Central memory CD8-positive, alpha-beta T cell (primary cell): ENCODE data around the gene DENND2A.
A peak's percentile ranks its signal among the peaks of the same experiment; 100 is the strongest.
"Not testable (repeated sequence)": the region's sequence is repeated elsewhere in the genome, so short reads cannot be mapped to it uniquely, and the experiment has no call there.

Source experiments
- ATAC-seq: fragments of 150-1000 bp; cut with Tn5 transposase; replicated peaks from 2 replicates; pipeline ENCODE4 v1.10.0; 2022; ENCODE audit warnings: mild to moderate bottlenecking, moderate FRiP score, moderate number of reproducible peaks; ENCODE audit not compliant: poor library complexity, severe bottlenecking; ENCODE audit errors: extremely low read depth
- DNase-seq, 2 donors: peaks; one replicate each; pipeline ENCODE4 v3.0.0; 2021; ENCODE audit warnings: low spot score in 2 of 2
- H3K27ac Mint-ChIP-seq: one replicate; pipeline ENCODE4 v1.8.0; 2022; ENCODE audit warnings: low read depth, mild to moderate bottlenecking, moderate library complexity, mixed read lengths
- H3K27me3 Mint-ChIP-seq: one replicate; pipeline ENCODE4 v1.8.0; 2022; ENCODE audit warnings: mixed read lengths
- H3K36me3 Mint-ChIP-seq: one replicate; pipeline ENCODE4 v1.8.0; 2022; ENCODE audit warnings: mild to moderate bottlenecking, moderate library complexity, mixed read lengths; ENCODE audit not compliant: insufficient read depth
- H3K4me1 Mint-ChIP-seq: one replicate; pipeline ENCODE4 v1.8.0; 2022; ENCODE audit warnings: mixed read lengths
- H3K4me3 Mint-ChIP-seq: one replicate; pipeline ENCODE4 v1.8.0; 2022; ENCODE audit warnings: mild to moderate bottlenecking, moderate library complexity, mixed read lengths
- H3K9me3 Mint-ChIP-seq: one replicate; pipeline ENCODE4 v1.8.0; 2022; ENCODE audit warnings: mixed read lengths

DENND2A gene

DNA sequence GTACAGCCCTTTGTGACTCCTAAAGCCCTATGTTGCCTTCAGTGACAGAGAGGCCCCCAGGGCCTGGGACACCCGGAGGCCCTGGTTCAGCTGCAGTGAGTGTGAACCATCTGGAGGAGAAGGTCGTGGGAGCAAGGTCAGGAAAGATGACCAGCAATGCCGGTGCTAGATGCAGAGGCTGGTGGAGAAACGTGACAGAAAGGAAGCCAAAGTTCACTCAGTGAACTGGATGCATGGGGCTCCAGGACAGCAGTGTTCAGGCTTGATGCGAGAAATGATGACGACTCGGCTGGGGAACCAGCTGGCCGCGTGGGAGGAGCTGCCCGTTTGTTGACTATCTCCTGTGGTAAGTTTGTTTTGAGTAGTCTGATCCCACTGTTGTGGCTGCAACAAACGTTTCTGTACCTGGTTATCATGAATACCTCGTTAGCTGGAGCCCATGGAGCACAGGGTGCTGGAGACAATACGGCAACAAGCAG is 107.2 kb downstream of the DENND2A start:
- Mint-ChIP-seq H3K36me3 (no peaks in the 10 kb centered on the region), H3K4me1 (no peaks in the 10 kb centered on the region), H3K9me3 (no peaks in the 10 kb centered on the region), H3K27me3 (peaks cover 47% of the 10 kb centered on the region), H3K27ac (no peak overlapping the region), H3K4me3 (no peak overlapping the region)
- DNase-seq (no peak), ATAC-seq (no peak)

DNA sequence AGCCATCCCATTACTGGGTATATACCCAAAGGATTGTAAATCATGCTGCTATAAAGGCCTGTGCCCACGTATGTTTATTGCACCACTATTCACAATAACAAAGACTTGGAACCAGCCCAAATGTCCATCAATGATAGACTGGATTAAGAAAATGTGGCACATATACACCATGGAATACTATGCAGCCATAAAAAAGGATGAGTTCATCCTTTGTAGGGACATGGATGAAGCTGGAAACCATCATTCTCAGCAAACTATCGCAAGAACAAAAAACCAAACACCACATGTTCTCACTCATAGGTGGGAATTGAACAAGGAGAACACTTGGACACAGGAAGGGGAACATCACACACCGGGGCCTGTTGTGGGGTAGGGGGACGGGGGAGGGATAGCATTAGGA is 111.2 kb downstream of the DENND2A start:
- H3K9me3 Mint-ChIP-seq, H3K27ac Mint-ChIP-seq, H3K4me3 Mint-ChIP-seq, ATAC-seq, DNase-seq, H3K36me3 Mint-ChIP-seq: not testable (repeated sequence)
- H3K4me1 Mint-ChIP-seq, result peaks cover 21% of the 10 kb centered on the region
- peaks cover 39% of the 10 kb centered on the region for H3K27me3 Mint-ChIP-seq

DNA sequence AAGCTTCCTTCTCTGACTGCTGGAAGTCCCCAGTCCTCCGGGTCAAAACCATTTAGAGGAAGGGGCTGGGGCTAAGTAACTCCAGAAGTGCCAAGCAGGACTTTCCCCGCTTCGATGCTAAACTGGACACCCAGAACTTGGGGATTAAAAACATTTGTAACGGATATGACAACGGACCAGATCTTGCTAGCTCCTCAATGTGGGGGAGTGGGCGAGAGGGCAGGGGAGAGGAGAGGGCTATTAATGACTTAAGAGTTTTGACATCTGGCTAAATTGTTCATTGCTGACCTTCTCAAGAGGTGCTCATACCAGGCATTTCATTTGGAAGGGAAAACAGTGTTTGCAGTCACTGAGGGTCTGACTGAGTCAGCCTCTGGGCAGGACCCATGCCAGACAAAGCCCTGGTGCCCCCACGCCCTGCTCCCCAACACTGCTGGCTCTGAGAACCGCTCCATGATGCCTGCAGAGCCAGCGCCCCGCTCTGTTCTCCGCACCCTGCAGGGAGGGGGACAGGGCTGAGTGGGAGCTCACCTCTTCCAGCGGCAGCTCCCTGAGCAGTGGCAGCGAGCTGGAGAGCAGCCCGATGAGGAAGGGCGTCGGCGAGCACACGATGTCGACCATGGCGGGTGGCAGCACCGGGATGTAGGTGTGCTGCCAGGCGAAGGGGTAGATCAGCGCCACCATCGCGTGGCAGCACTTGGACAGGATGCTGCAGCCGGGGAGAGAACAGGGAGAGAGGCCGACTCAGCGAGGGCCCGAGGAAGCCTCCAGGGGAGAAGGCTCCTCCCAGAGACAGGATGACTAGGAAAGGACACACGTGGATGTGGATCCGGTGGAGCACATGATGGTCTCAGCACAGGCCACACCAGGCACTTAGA is 113.6 kb downstream of the DENND2A start:
- Mint-ChIP-seq H3K36me3 (no peaks in the 10 kb centered on the region), H3K4me3 (no peak overlapping the region), H3K27ac (no peak overlapping the region), H3K27me3 (peaks cover 16% of the 10 kb centered on the region), H3K9me3 (no peaks in the 10 kb centered on the region), H3K4me1 (peaks cover 21% of the 10 kb centered on the region)
- ATAC-seq (no peak), DNase-seq (no peak)

GRCh38 chr7:140526214-140526613 is 114.4 kb downstream of the DENND2A start:
- H3K4me1 Mint-ChIP-seq, result peaks cover 21% of the 10 kb centered on the region
- DNase-seq (no peak), ATAC-seq (no peak)
- H3K27me3 Mint-ChIP-seq, result peaks cover 10% of the 10 kb centered on the region
- no peak overlapping the region for H3K4me3 Mint-ChIP-seq
- no peak overlapping the region for H3K27ac Mint-ChIP-seq
- no peaks in the 10 kb centered on the region for H3K9me3 Mint-ChIP-seq
- no peaks in the 10 kb centered on the region for H3K36me3 Mint-ChIP-seq

- H3K27me3 Mint-ChIP-seq, result peaks cover 5% of the 10 kb centered on the region
- no peaks in the 10 kb centered on the region for H3K9me3 Mint-ChIP-seq
- no peaks in the 10 kb centered on the region for H3K36me3 Mint-ChIP-seq
- H3K4me3 Mint-ChIP-seq, result peak overlapping the region; percentile 48
- peak; percentile 86 for ATAC-seq
- H3K27ac Mint-ChIP-seq, result no peak overlapping the region
- peaks cover 21% of the 10 kb centered on the region for H3K4me1 Mint-ChIP-seq
- DNase-seq, result peak in 1 of 2 donors; percentile 14
These were observed 114.9 kb downstream of the DENND2A start for GRCh38 chr7:140525743-140526142.

DNA sequence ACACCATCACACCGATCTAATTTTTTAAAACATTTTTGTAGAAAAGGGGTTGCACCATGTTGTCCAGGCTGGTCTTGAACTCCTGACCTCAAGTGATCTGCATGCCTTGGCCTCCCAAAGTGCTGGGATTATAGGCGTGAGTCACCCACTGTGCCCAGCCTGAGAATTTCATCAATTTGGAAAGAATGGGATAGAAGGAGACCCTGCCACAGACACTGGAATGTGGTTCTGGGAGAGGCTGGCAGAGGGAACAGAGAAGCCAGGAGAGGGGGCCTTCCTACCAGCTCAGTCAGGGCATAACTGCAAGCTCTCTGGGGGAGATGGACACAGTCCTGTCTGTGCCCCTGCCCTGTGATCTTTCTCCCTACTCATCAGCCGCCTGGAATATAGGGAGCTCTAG is 119.2 kb downstream of the DENND2A start:
- ATAC-seq (no peak), DNase-seq (no peak)
- no peaks in the 10 kb centered on the region for H3K36me3 Mint-ChIP-seq
- no peaks in the 10 kb centered on the region for H3K9me3 Mint-ChIP-seq
- peaks cover 18% of the 10 kb centered on the region for H3K4me1 Mint-ChIP-seq
- no peak overlapping the region for H3K27ac Mint-ChIP-seq
- H3K27me3 Mint-ChIP-seq, result peaks cover 14% of the 10 kb centered on the region
- no peak overlapping the region for H3K4me3 Mint-ChIP-seq

DNA sequence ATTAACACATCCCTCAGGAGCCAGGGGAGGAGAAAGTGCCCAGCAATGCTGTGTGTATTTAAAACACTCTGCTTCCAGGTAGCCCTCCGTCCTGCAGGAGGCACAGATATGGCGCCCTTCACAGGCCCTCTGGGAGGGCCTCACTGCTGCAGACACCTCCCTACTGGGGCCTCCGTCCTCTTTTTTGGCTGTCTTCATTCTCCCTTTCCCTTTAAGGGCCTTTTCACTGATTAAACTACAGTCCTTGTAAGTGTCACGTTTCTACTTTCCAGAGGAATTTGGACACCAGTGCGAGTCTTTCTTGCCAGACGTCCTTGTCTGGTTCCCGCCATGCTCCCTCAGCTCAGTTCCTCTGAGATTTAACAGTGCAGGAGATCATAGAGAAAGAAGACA is 121.6 kb downstream of the DENND2A start:
- H3K4me3 Mint-ChIP-seq, result no peak overlapping the region
- no peak overlapping the region for H3K27ac Mint-ChIP-seq
- H3K4me1 Mint-ChIP-seq, result peaks cover 7% of the 10 kb centered on the region
- ATAC-seq (no peak), DNase-seq (no peak)
- peaks cover 1% of the 10 kb centered on the region for H3K36me3 Mint-ChIP-seq
- peaks cover 14% of the 10 kb centered on the region for H3K27me3 Mint-ChIP-seq
- H3K9me3 Mint-ChIP-seq, result no peaks in the 10 kb centered on the region

DNA sequence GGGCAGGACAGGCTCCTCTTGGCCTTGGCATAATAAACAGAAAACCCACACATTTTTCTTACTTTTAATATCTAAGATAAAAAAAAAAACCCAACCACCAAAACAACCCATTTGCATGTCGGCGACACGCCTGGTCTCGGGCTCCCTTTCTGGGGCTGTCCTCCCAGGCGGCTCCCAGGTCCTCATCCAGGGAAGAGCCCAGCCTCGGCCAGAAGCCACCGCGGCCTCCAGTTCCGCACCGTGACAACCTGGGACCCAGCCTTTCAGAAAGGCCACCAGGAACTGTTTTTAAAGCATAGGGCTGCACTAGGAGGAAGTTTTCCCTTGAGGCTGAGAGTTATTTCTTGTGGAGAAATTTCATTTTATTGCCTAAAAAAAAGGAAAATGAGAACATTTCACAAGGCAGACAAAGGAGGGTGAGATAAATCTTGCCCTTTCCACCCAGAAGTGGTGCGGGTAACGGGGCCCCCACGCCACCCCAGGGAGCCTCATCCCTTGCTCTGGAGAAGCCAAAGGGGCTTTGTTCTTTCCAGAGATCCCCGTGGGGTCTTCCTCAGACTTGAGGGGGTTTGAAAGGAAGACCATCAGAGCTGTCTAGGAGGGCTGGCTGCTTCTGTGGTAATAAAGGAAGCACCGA is 122.1 kb downstream of the DENND2A start:
- no peak for ATAC-seq

DNA sequence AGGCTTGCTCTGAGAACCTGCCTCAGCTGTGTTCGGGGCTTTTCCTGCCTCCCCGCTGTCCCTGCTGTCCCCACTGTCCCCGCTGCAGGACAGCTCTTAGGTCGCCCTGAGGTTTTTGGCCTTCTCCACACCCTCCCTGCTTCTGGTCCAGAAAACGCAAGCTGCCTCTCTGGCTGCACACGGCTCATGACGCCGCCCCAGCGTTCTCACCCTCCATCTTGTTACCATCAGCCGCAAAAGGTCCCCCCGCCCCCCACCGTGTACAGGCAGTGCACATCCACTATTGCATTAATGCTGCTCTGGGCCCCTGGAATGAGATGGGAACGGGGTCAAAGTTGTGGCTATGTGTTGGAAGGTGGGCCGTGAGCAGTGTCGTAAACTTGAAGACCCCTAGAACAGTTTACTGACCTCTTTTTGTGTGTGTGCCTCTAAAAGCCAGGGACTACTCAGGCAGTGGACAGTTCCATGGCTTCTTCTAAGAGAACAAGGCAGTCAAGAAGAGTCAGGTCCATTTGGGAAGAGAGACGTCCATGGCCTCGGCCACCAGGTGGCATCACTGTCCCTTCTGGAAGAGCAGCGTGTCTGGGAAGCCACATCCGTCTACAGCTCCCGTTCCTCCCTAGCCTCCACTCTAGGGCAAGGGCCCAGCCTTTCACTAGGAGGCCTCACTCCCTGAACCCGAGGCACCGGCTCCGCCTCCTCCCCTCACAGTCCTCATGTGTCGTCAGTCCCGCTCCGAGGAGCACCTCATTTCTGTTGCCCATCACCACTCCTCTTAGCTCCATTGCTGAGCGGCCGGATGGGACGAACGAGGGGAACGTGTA is 122.9 kb downstream of the DENND2A start:
- H3K4me3 Mint-ChIP-seq, result no peak overlapping the region
- ATAC-seq (no peak), DNase-seq (peak; percentile 17 to 30)
- H3K27me3 Mint-ChIP-seq, result peaks cover 14% of the 10 kb centered on the region
- no peaks in the 10 kb centered on the region for H3K9me3 Mint-ChIP-seq
- no peak overlapping the region for H3K27ac Mint-ChIP-seq
- peaks cover 7% of the 10 kb centered on the region for H3K4me1 Mint-ChIP-seq
- H3K36me3 Mint-ChIP-seq, result peaks cover 2% of the 10 kb centered on the region

More for the DNA sequence above, 122.1 kb downstream of the DENND2A start:
- Mint-ChIP-seq H3K27ac (no peak overlapping the region), H3K4me3 (no peak overlapping the region), H3K9me3 (no peaks in the 10 kb centered on the region), H3K4me1 (peaks cover 7% of the 10 kb centered on the region), H3K27me3 (peaks cover 14% of the 10 kb centered on the region), H3K36me3 (peaks cover 2% of the 10 kb centered on the region)
- no peak for DNase-seq

- Mint-ChIP-seq H3K4me3 (no peak overlapping the region), H3K36me3 (peaks cover 2% of the 10 kb centered on the region), H3K9me3 (no peaks in the 10 kb centered on the region), H3K27me3 (peaks cover 5% of the 10 kb centered on the region), H3K4me1 (no peaks in the 10 kb centered on the region), H3K27ac (no peak overlapping the region)
- ATAC-seq (no peak), DNase-seq (no peak)
These were observed 128.2 kb downstream of the DENND2A start for GRCh38 chr7:140512317-140513000.

GRCh38 chr7:140509789-140510188 is 130.8 kb downstream of the DENND2A start:
- H3K4me3 Mint-ChIP-seq, result no peak overlapping the region
- ATAC-seq (no peak), DNase-seq (no peak)
- H3K4me1 Mint-ChIP-seq, result no peaks in the 10 kb centered on the region
- H3K9me3 Mint-ChIP-seq, result no peaks in the 10 kb centered on the region
- H3K27ac Mint-ChIP-seq, result no peak overlapping the region
- peaks cover 2% of the 10 kb centered on the region for H3K36me3 Mint-ChIP-seq
- H3K27me3 Mint-ChIP-seq, result no peaks in the 10 kb centered on the region

DNA sequence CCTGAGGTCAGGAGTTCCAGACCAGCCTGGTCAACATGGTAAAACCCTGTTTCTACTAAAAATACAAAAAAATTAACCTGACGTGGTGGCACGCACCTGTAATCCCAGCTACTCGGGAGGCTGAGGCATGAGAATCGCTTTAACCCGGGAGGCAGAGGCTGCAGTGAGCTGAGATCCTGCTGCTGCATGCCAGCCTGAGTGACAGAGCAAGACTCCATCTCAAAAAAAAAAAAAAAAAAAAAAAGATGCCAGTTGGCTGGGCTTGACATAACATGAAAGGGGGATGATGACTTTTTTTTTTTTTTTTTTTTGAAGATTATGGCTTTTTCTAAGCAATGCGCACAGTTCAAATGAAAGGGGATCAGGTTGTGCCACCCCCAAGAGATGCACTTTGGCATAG is 133.1 kb downstream of the DENND2A start:
- not testable (repeated sequence) for H3K4me1 Mint-ChIP-seq

More for the DNA sequence above, 133.1 kb downstream of the DENND2A start:
- not testable (repeated sequence) for DNase-seq, H3K9me3 Mint-ChIP-seq, H3K36me3 Mint-ChIP-seq, H3K27me3 Mint-ChIP-seq, ATAC-seq, H3K4me3 Mint-ChIP-seq
- peak overlapping the region; percentile 51 for H3K27ac Mint-ChIP-seq
